Smooth muscle cell (in vitro differentiated cells): ENCODE data around the gene RAB37. TPM values are rescaled to one million over a fixed set of nuclear protein-coding genes. Genes with fewer than 3 reads are reported as not detected.

ENCODE experiments used
- DNase-seq: peaks from one replicate; lab custom pipeline; 2025; ENCODE audit not compliant: unreplicated experiment; lab: John Stamatoyannopoulos, UW
- H2AFZ ChIP-seq: fragments of 200-600 bp; sonication (generic); 2 replicates; pipeline ENCODE4 v1.6.0; 2016; ENCODE audit warnings: antibody characterized with exemption, low read depth, mild to moderate bottlenecking
- H3F3A ChIP-seq: fragments of 200-600 bp; sonication (generic); 2 replicates; pipeline ENCODE4 v1.6.0; 2017; ENCODE audit warnings: antibody characterized with exemption, low read depth
- H3K27ac ChIP-seq: fragments of 200-600 bp; sonication (generic); 2 replicates; pipeline ENCODE4 v1.5.1; 2016; ENCODE audit warnings: low read depth, mild to moderate bottlenecking
- H3K27me3 ChIP-seq: fragments of 200-600 bp; sonication (generic); 2 replicates; pipeline ENCODE4 v1.6.1; 2016; ENCODE audit warnings: low read depth, mild to moderate bottlenecking
- H3K36me3 ChIP-seq: fragments of 200-600 bp; sonication (generic); 2 replicates; pipeline ENCODE4 v1.5.1; 2016; ENCODE audit warnings: low read depth
- H3K4me1 ChIP-seq: fragments of 200-600 bp; sonication (generic); 2 replicates; pipeline ENCODE4 v1.5.1; 2016; ENCODE audit warnings: low read depth
- H3K4me2 ChIP-seq: fragments of 200-600 bp; sonication (generic); 2 replicates; pipeline ENCODE4 v1.6.0; 2016; ENCODE audit warnings: mild to moderate bottlenecking
- H3K4me3 ChIP-seq: fragments of 200-600 bp; sonication (generic); 2 replicates; pipeline ENCODE4 v1.5.1; 2016; ENCODE audit warnings: mild to moderate bottlenecking
- H3K79me2 ChIP-seq: fragments of 200-600 bp; sonication (generic); 2 replicates; pipeline ENCODE4 v1.6.0; 2016; ENCODE audit warnings: low read depth, mild to moderate bottlenecking
- H3K9ac ChIP-seq: fragments of 200-600 bp; sonication (generic); 2 replicates; pipeline ENCODE4 v1.6.0; 2016; ENCODE audit warnings: low read depth
- H3K9me3 ChIP-seq: fragments of 200-600 bp; sonication (generic); replicated peaks from 2 replicates; pipeline ENCODE4 v1.5.1; 2016; ENCODE audit warnings: low read depth
- H4K20me1 ChIP-seq: fragments of 200-600 bp; sonication (generic); 2 replicates; pipeline ENCODE4 v1.6.0; 2016; ENCODE audit warnings: low read depth
- CTCF ChIP-seq: fragments of 200-600 bp; sonication (generic); IDR thresholded peaks from 2 replicates; pipeline ENCODE4 v1.5.1; 2017; ENCODE audit warnings: borderline replicate concordance, mild to moderate bottlenecking, antibody characterized with exemption; ENCODE audit not compliant: insufficient read depth, poor library complexity, severe bottlenecking
- WGBS: methylation state at CpG from one replicate; pipeline ENCODE4 v1.1.7; 2016; ENCODE audit warnings: low lambda C conversion rate; 5-methylcytosine and 5-hydroxymethylcytosine counted together
- polyA plus RNA-seq: library from polyadenylated mRNA; unstranded; fragments of >200 nt; fragmentation: Nextera tagmentation; extraction: Ambion mirVana; gene quantifications from 2 replicates; pipeline ENCODE4 v1.2.1, GENCODE V29; 2016
- total RNA-seq: library from RNA; depleted of rRNA; stranded (reverse); fragments of >200 nt; gene quantifications from 2 replicates; pipeline ENCODE4 v1.2.3, GENCODE V29; 2014

Gene RAB37
- total and polyA plus RNA-seq, 2 experiments from 2014 or later = 0.16 TPM; not detected in 1

- WGBS = 82% methylated on average over 9 of the region's 9 CpGs
- H3K4me3 ChIP-seq = no peak overlapping the region
- H3K4me1 ChIP-seq = peaks cover 21% of the 10 kb centered on the region
- no peak for DNase-seq
- peaks cover 6% of the 10 kb centered on the region for H3F3A ChIP-seq
- no peak overlapping the region for H3K4me2 ChIP-seq
- peaks cover 16% of the 10 kb centered on the region for H3K79me2 ChIP-seq
- H3K9ac ChIP-seq = no peak overlapping the region
- TF ChIP-seq CTCF = no peak
- H3K27ac ChIP-seq = no peak overlapping the region
- H3K27me3 ChIP-seq = no peaks in the 10 kb centered on the region
- H2AFZ ChIP-seq = no peak overlapping the region
- H4K20me1 ChIP-seq = no peaks in the 10 kb centered on the region
- H3K9me3 ChIP-seq = no peaks in the 10 kb centered on the region
- no peaks in the 10 kb centered on the region for H3K36me3 ChIP-seq
Observed at GRCh38 chr17:74752415-74752814, 15.4 kb downstream of the RAB37 start.

GRCh38 chr17:74752822-74753401, 15.9 kb downstream of the RAB37 start:
- no peak overlapping the region for H3K9ac ChIP-seq
- no peaks in the 10 kb centered on the region for H4K20me1 ChIP-seq
- H3K79me2 ChIP-seq = peaks cover 16% of the 10 kb centered on the region
- no peak for TF ChIP-seq CTCF
- no peaks in the 10 kb centered on the region for H3K36me3 ChIP-seq
- peaks cover 21% of the 10 kb centered on the region for H3K4me1 ChIP-seq
- no peaks in the 10 kb centered on the region for H3K9me3 ChIP-seq
- no peak overlapping the region for H3K4me3 ChIP-seq
- no peak overlapping the region for H3K27ac ChIP-seq
- peaks cover under 1% of the 10 kb centered on the region for H3F3A ChIP-seq
- H3K27me3 ChIP-seq = no peaks in the 10 kb centered on the region
- WGBS = 92% methylated on average over 7 of the region's 7 CpGs
- H3K4me2 ChIP-seq = no peak overlapping the region
- no peak for DNase-seq
- H2AFZ ChIP-seq = no peak overlapping the region

- Histone ChIP-seq H3K4me1 (peaks cover 39% of the 10 kb centered on the region), H3F3A (no peaks in the 10 kb centered on the region), H3K4me2 (no peak overlapping the region), H3K36me3 (no peaks in the 10 kb centered on the region), H2AFZ (no peak overlapping the region), H3K27me3 (no peaks in the 10 kb centered on the region), H4K20me1 (no peaks in the 10 kb centered on the region), H3K79me2 (peaks cover 16% of the 10 kb centered on the region), H3K9ac (no peak overlapping the region), H3K27ac (no peak overlapping the region), H3K9me3 (no peaks in the 10 kb centered on the region), H3K4me3 (no peak overlapping the region)
- TF ChIP-seq CTCF = no peak
- 98% methylated on average over 3 of the region's 3 CpGs for WGBS
- no peak for DNase-seq
Observed at GRCh38 chr17:74754832-74755231, 17.8 kb downstream of the RAB37 start.

- H3K27me3 ChIP-seq = no peaks in the 10 kb centered on the region
- WGBS = 97% methylated on average over 8 of the region's 8 CpGs
- H3K9ac ChIP-seq = no peak overlapping the region
- H3K27ac ChIP-seq = no peak overlapping the region
- H3F3A ChIP-seq = no peaks in the 10 kb centered on the region
- H3K4me2 ChIP-seq = no peak overlapping the region
- no peaks in the 10 kb centered on the region for H3K9me3 ChIP-seq
- peaks cover 16% of the 10 kb centered on the region for H3K79me2 ChIP-seq
- no peak for TF ChIP-seq CTCF
- no peaks in the 10 kb centered on the region for H4K20me1 ChIP-seq
- H3K36me3 ChIP-seq = no peaks in the 10 kb centered on the region
- peaks cover 39% of the 10 kb centered on the region for H3K4me1 ChIP-seq
- no peak overlapping the region for H2AFZ ChIP-seq
- H3K4me3 ChIP-seq = no peak overlapping the region
- no peak for DNase-seq
Observed at GRCh38 chr17:74755533-74755932, 18.5 kb downstream of the RAB37 start.
